KOPT-K1 (cell line): Measurements from ENCODE around the gene PYGM.

Experiments
- H3K27ac ChIP-seq: fragments of 200-600 bp; sonication (generic); 2 replicates; pipeline ENCODE4 v1.5.1; 2016; ENCODE audit warnings: antibody characterized with exemption, mild to moderate bottlenecking, low read depth, low read length; ENCODE audit not compliant: poor library complexity, severe bottlenecking
- H3K36me3 ChIP-seq: fragments of 200-600 bp; sonication (generic); 2 replicates; pipeline ENCODE4 v1.5.1; 2017; ENCODE audit warnings: antibody characterized with exemption, mild to moderate bottlenecking, low read length, moderate library complexity; ENCODE audit not compliant: insufficient read depth
- H3K9me3 ChIP-seq: fragments of 200-600 bp; sonication (generic); 2 replicates; pipeline ENCODE4 v1.5.1; 2017; ENCODE audit warnings: antibody characterized with exemption, low read length, mild to moderate bottlenecking; ENCODE audit not compliant: insufficient read depth, poor library complexity, severe bottlenecking

The PYGM gene

DNA sequence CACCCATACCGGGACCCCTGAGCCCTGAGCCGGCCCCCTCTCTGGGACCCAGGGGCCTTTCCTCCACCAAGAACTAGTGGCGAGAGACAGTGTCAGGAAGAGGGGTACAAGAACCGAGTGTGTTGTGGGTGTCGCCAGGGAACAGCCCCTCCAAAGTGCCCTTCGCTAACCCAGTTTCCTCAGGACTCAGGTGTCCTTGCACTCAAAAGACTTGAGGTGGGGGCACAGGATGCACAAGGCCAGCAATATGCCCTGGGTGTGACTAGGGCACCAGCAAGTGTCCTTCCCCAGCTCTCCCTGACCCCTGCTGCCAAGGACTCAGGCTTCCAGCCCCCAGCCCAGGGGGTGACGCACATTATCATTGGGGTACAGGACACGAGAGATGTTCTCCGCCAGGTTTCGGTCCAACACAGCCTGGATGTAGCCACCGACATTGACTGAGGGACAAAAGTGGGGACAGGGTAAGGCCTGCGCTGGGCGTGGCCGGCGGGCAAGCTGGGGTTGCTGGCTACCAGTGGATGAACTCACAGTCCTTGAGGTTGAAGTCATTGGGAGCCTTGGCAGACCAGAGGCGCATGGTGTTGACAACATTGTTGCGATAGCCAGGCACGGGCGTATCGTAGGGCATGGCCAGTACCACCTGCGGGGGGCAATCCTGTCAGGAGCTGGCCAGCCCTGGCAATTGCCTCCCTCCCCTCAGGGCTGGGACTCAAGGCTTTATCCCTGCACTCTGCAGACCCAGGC is 4.7 kb downstream of the PYGM start:
- H3K27ac ChIP-seq = no peak overlapping the region
- no peaks in the 10 kb centered on the region for H3K9me3 ChIP-seq

GRCh38 chr11:64754124-64754918 is 5.5 kb downstream of the PYGM start:
- H3K9me3 ChIP-seq = no peaks in the 10 kb centered on the region
- no peak overlapping the region for H3K27ac ChIP-seq
- H3K36me3 ChIP-seq = peaks cover 10% of the 10 kb centered on the region; the same call in 1 of the 2 replicates

More for the DNA sequence above, 4.7 kb downstream of the PYGM start:
- H3K36me3 ChIP-seq = peaks cover 10% of the 10 kb centered on the region; the same call in 1 of the 2 replicates

DNA sequence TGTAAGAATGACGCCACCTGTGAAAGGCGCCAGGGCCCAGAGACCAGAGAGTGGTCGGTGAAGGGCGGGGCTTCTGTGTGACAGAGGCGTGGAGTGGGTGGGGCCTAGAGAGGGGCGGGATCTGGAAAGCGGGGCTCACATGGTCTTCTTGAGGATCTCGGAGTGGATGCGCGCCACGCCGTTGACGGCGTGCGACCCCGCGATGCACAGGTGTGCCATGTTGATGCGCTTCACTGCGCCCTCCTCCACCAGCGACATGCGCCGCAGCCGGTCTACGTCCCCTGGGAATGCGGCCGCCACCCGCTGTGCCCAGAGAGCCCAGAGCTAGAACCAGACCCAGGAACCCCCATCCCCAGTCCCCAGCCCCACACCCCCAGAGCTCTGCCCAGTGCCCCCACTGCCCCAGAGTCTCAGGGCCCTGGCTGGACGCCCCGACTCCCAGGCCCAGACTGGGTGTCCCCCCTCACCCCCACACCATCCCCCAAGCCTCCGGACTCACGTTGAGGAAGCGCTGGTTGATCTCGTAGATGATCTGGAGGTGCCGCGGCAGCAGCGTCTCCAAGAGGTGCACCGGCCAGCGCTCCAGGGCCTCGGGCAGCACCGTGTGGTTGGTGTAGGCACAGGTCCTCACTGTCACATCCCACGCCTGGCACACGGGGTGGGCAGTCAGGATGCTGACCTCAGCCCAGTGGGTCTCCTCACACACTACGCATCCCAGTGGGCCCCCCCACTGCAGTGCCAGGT is 6.2 kb downstream of the PYGM start:
- H3K27ac ChIP-seq = no peak overlapping the region

GRCh38 chr11:64753019-64753379 is 6.8 kb downstream of the PYGM start:
- Histone ChIP-seq H3K27ac (no peak overlapping the region), H3K9me3 (no peaks in the 10 kb centered on the region), H3K36me3 (peaks cover 10% of the 10 kb centered on the region; the same call in 1 of the 2 replicates)

More for the DNA sequence above, 6.2 kb downstream of the PYGM start:
- Histone ChIP-seq H3K9me3 (no peaks in the 10 kb centered on the region), H3K36me3 (peaks cover 10% of the 10 kb centered on the region; the same call in 1 of the 2 replicates)

GRCh38 chr11:64752175-64752970 is 7.4 kb downstream of the PYGM start:
- Histone ChIP-seq H3K36me3 (peaks cover 10% of the 10 kb centered on the region; the same call in 1 of the 2 replicates), H3K9me3 (no peaks in the 10 kb centered on the region), H3K27ac (no peak overlapping the region)

DNA sequence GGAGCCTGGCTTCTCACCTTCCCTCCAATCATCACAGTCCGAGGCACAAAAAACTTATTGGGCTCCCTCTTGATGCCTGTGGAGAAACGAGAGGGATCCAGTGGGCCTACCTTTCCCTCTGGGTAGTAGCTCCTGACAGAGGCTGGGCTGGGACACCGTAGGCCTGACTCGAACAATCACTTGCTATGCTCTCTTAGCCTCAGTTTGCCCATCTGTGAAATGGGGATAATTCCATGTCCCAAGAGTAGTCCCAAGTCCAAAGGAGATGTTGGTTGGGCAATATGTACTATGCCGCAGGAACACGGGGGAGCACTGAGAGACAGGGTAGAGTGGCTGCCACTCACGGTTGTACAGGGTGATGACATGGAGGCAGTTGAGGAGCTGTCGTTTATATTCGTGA is 8.2 kb downstream of the PYGM start:
- Histone ChIP-seq H3K27ac (no peak overlapping the region), H3K9me3 (no peaks in the 10 kb centered on the region), H3K36me3 (peaks cover 10% of the 10 kb centered on the region; the same call in 1 of the 2 replicates)

DNA sequence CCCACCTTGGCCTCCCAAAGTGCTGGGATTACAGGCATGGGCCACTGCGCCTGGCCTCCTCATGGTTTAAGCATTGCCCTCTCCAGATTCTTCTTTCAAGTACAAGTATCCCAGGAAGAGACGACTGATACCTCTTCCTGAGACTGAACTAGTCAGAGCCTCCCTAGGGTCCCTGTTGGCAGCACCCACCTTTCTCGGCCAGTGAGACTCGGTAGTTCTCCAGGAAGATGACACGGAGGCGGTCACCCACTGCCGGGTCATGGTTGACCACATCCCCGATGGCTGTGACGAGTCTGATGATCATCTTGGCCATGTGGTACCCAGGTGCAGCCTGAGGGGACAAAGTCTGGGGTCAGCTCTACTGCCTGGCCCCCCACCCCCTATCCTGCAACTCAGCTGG is 8.6 kb downstream of the PYGM start:
- Histone ChIP-seq H3K36me3 (peaks cover 10% of the 10 kb centered on the region; the same call in 1 of the 2 replicates), H3K27ac (no peak overlapping the region), H3K9me3 (no peaks in the 10 kb centered on the region)

DNA sequence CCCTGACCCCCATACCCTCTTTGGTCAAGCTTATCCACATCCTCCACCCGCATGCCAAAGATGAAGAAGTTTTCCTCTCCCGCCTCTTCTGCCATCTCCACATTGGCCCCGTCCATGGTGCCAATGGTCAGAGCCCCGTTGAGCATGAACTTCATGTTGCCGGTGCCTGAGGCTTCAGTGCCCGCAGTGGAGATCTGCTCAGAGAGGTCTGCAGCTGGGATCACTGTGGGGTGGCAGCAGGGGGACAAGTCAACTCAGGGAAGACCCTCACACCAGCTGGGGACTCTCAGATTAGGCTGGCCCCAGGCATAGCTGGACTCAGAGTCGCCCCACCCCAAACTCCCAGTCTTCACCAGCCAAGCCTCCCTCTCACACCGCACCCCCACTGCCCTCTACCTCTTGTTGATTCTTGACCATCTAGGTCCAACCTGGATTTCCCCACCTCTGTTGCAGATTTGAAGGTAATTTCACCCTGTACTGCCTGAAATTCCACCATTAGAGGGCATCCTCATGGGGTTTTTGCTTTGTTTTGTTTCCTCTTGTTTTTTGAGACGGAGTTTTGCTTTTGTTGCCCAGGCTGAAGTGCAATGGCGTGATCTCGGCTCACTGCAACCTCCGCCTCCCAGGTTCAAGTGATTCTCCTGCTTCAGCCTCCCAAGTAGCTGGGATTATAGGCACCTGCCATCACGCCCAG is 9.3 kb downstream of the PYGM start:
- Histone ChIP-seq H3K27ac (no peak overlapping the region), H3K9me3 (no peaks in the 10 kb centered on the region), H3K36me3 (peaks cover 10% of the 10 kb centered on the region; the same call in 1 of the 2 replicates)

DNA sequence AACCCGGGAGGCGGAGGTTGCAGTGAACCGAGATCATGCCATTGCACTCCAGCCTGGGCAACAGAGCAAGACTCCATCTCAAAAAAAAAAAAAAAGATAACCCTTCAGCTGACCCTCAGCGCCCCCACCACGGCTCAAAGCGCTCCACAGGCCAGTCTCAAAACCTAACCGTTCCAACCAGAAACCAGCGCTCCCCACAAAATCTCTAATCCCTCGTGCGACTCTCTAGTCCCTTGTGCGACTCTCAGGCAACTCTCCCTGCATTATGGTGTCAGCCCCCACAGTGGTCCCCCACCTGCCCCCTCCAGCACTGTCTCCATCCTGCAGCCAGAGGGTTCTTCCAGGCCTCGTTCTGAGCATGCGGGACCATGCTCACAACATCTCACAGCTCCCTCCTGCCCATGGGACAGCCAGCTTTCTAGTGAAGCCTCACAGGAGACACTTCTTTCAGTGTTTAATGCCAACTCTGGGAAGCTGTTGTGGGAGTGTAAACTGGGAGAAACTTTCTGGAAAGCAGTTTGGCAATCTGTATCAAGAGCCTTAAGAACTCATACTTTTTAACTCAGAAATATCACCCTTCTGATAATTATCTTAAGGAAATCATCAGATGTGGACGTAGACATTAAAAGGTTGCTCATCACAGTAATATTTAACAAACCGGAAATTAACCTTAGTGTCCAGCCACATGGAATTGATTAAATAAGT is 11.7 kb downstream of the PYGM start:
- Histone ChIP-seq H3K27ac (peak overlapping the region; percentile 13), H3K9me3 (no peaks in the 10 kb centered on the region), H3K36me3 (peaks cover 10% of the 10 kb centered on the region; the same call in 1 of the 2 replicates)

- Histone ChIP-seq H3K9me3 (no peaks in the 10 kb centered on the region), H3K27ac (peak overlapping the region; percentile 98), H3K36me3 (peaks cover 4% of the 10 kb centered on the region; the same call in 1 of the 2 replicates)
Observed at GRCh38 chr11:64746486-64746885, 13.3 kb downstream of the PYGM start.

DNA sequence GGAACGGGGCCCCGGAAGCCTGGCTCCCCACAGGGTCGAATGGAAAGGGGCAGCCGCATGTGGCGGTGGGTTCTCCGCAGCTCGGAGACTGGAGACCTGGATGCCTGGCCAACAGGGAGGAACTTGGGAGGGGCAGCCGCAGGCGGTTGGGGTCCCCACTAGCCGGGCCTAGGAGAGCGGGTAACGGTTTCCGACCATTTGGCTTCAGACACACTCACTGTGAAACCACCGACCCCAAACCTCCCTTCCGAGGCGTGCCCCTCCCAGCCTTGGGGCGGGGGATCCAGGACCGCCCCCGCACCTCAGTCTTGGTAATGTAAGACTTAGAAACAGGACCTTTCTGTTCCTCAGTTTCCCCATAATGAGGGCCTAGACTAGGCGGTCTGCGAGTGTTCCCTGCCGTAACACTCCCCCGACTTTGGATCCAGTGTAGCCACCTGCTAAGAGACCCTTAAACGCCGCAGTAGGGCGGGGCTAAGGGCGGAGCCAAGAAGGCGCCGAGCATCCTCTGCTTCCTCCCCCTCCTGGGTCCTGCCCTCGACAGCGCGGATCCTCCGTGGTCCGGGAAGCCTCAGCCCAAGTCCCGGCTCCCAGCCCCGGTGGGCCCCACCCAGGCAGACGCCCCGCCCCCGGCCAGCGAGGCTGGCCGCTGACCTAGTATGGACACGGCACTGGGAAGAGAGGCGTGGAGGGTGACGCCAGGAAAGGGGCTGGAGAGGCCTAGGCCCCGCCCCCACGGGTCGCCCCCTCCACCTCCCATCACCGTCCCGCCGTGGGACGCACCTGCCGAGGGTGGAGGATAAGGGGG is 14.0 kb downstream of the PYGM start:
- Histone ChIP-seq H3K9me3 (no peaks in the 10 kb centered on the region), H3K27ac (peak overlapping the region; percentile 98), H3K36me3 (peaks cover 9% of the 10 kb centered on the region)

- Histone ChIP-seq H3K9me3 (no peaks in the 10 kb centered on the region), H3K36me3 (peaks cover 15% of the 10 kb centered on the region), H3K27ac (peak overlapping the region; percentile 98)
Observed at GRCh38 chr11:64745189-64745520, 14.6 kb downstream of the PYGM start.
